T-cell (primary cell): Measurements from ENCODE around the gene SENP3. TPM values are rescaled to one million over a fixed set of nuclear protein-coding genes. Genes with fewer than 3 reads are reported as not detected.

ENCODE experiments used
- ATAC-seq, 4 experiments: fragments of 200-7000 bp in 3 of 4; fragments of 150-1000 bp in 1 of 4; cut with Tn5 transposase; replicated peaks in 1 of 4; 1 replicate in 3 of 4; 2 replicates in 1 of 4; pipeline ENCODE4 v1.10.0; 2021; ENCODE audit warnings: moderate library complexity in 3 of 4, mild to moderate bottlenecking in 2 of 4, moderate number of reproducible peaks in 1 of 4
- CTCF ChIA-PET, 2 donors: fragments of 300-600 bp; sonication (Branson Sonifier 250); formaldehyde crosslinking; loops; one replicate each; lab custom pipeline; 2022; ENCODE audit warnings: antibody characterized with exemption in 2 of 2; lab: Charles Lee
- POLR2A ChIA-PET, 2 donors: fragments of 300-600 bp; sonication (Branson Sonifier 250); formaldehyde crosslinking; loops; one replicate each; lab custom pipeline; 2022; ENCODE audit warnings: antibody characterized with exemption in 2 of 2; lab: Charles Lee
- DNase-seq, 35 experiments: peaks; one replicate each; pipeline versions ENCODE4 v3.0.0 to v3.0.0-alpha.2; 2013 to 2023
- H3K27ac ChIP-seq: one replicate; pipeline ENCODE4 v1.5.1; 2013; ENCODE audit warnings: low read length
- H3K27me3 ChIP-seq, 2 experiments: replicated peaks in 1 of 2; 1 replicate in 1 of 2; 2 replicates in 1 of 2; pipeline versions ENCODE4 v1.6.1 to v1.7.0; 2013; ENCODE audit warnings: low read length in 1 of 2, mixed read lengths in 1 of 2; ENCODE audit not compliant: control insufficient read depth in 2 of 2, insufficient read depth in 2 of 2; ENCODE audit errors: extremely low read depth in 1 of 2
- H3K36me3 ChIP-seq, 2 donors: 1 replicate in 1 of 2; 2 replicates in 1 of 2; pipeline versions ENCODE4 v1.6.1 to v1.7.0; 2013; ENCODE audit warnings: low read length in 1 of 2; ENCODE audit not compliant: control insufficient read depth in 2 of 2, insufficient read depth in 1 of 2; ENCODE audit errors: extremely low read depth in 1 of 2
- H3K4me1 ChIP-seq, 2 experiments: 1 replicate in 1 of 2; 2 replicates in 1 of 2; pipeline versions ENCODE4 v1.6.1 to v1.7.0; 2013; ENCODE audit warnings: low read length in 2 of 2, mixed read lengths in 1 of 2; ENCODE audit not compliant: insufficient read depth in 2 of 2, control insufficient read depth in 1 of 2; ENCODE audit errors: extremely low read depth in 1 of 2
- H3K4me3 ChIP-seq, 2 donors: 1 replicate in 1 of 2; 2 replicates in 1 of 2; pipeline versions ENCODE4 v1.5.1 to v1.7.0; 2013; ENCODE audit warnings: mild to moderate bottlenecking in 2 of 2, low read length in 1 of 2, moderate library complexity in 1 of 2; ENCODE audit not compliant: control insufficient read depth in 1 of 2; ENCODE audit errors: extremely low read depth in 1 of 2
- H3K9me3 ChIP-seq: 2 replicates; pipeline ENCODE4 v1.7.0; 2013
- H3K27ac Mint-ChIP-seq, 2 donors: one replicate each; pipeline ENCODE4 v1.8.0; 2020 to 2021; ENCODE audit warnings: mild to moderate bottlenecking in 2 of 2, mixed read lengths in 2 of 2
- H3K27me3 Mint-ChIP-seq, 2 donors: one replicate each; pipeline ENCODE4 v1.8.0; 2021 to 2022; ENCODE audit warnings: mixed read lengths in 2 of 2
- H3K36me3 Mint-ChIP-seq: one replicate; pipeline ENCODE4 v1.8.0; 2021; ENCODE audit warnings: mixed read lengths
- H3K4me1 Mint-ChIP-seq, 3 donors: one replicate each; pipeline ENCODE4 v1.8.0; 2020 to 2022; ENCODE audit warnings: mixed read lengths in 3 of 3, mild to moderate bottlenecking in 1 of 3
- H3K4me3 Mint-ChIP-seq, 3 donors: one replicate each; pipeline ENCODE4 v1.8.0; 2020 to 2022; ENCODE audit warnings: mild to moderate bottlenecking in 3 of 3, mixed read lengths in 3 of 3, moderate library complexity in 3 of 3
- H3K9me3 Mint-ChIP-seq, 3 donors: one replicate each; pipeline ENCODE4 v1.8.0; 2020 to 2022; ENCODE audit warnings: mixed read lengths in 3 of 3
- WGBS: methylation state at CpG from one replicate; pipeline ENCODE4 v1.1.5; 2013; ENCODE audit warnings: missing lambda C conversion rate; ENCODE audit not compliant: insufficient coverage; 5-methylcytosine and 5-hydroxymethylcytosine counted together
- total RNA-seq, 35 experiments: library from RNA in 6 of 35; stranded (reverse) in 6 of 35; fragments of 120-200 nt in 1 of 35; gene quantifications; one replicate each; pipeline versions ENCODE4 v1.2.1 to v1.2.4 and lab custom pipeline; 2013 to 2026

Gene SENP3
- total RNA-seq = 10 to 100 TPM; 38.7 to 43.3 (median 42.6) TPM
- 34.9 TPM for total RNA-seq (2013)
- 10.1 to 36.0 (median 13.5) reads per million in 29 experiments for total RNA-seq (lab: John Stamatoyannopoulos, UW)

GRCh38 chr17:7561589-7562207 lies at the start of gene SENP3:
TSS of gene SENP3 (plus strand) at chr17:7561919. CDS start at chr17:7563077, 1,158 bp downstream.
- Mint-ChIP-seq H3K27me3 (no peaks in the 10 kb centered on the region), H3K4me3 (peak within 1 kb of the TSS; percentile 87 to 92 (median 92)), H3K9me3 (no peaks in the 10 kb centered on the region), H3K27ac (peak within 1 kb of the TSS; percentile 85 to 95), H3K4me1 (peaks cover 29 to 48% (median 46%) of the 10 kb centered on the region in 3 donors), H3K36me3 (peaks cover 4% of the 10 kb centered on the region)
- WGBS = under 1% methylated on average over 77 of the region's 82 CpGs
- Histone ChIP-seq H3K27me3 (no peaks in the 10 kb centered on the region), H3K4me3 (peak within 1 kb of the TSS; percentile 73 to 83), H3K4me1 (peaks cover 12 to 51% of the 10 kb centered on the region in 2 experiments), H3K36me3 (peaks cover 3 to 33% of the 10 kb centered on the region in 2 donors), H3K9me3 (no peaks in the 10 kb centered on the region), H3K27ac (peak within 1 kb of the TSS; percentile 91)
- ATAC-seq = peak; percentile 86 to 89 (median 88)
- POLR2A ChIA-PET = interaction anchor here (0.6 to 1.1 kb wide), 4 partner anchors 13 to 120 kb away, joined by 3 to 5 read pairs (median 4); partner anchors contain the start of gene MPDU1 (in 1 of the 2)
- DNase-seq = peak; percentile 74 to 97 (median 85)
- CTCF ChIA-PET = interaction anchor here (1.0 to 2.8 kb wide), 17 partner anchors 9 to 516 kb away, joined by 3 to 22 read pairs (median 6); partner anchors contain the start of genes FXR2 (in 1 of the 2), GABARAP (in 1 of the 2), TMEM102 (in 1 of the 2) and TP53 (in 1 of the 2)

- no peak for ATAC-seq
- no peaks in the 10 kb centered on the region for H3K9me3 Mint-ChIP-seq
- no peaks in the 10 kb centered on the region for H3K27me3 Mint-ChIP-seq
- Histone ChIP-seq H3K4me3 (no peak overlapping the region), H3K27ac (no peak overlapping the region), H3K9me3 (no peaks in the 10 kb centered on the region), H3K4me1 (no peaks in the 10 kb centered on the region), H3K27me3 (no peaks in the 10 kb centered on the region), H3K36me3 (peaks cover 18 to 67% of the 10 kb centered on the region in 2 donors)
- POLR2A ChIA-PET = no interaction called here
- H3K4me3 Mint-ChIP-seq = no peak overlapping the region
- no peak overlapping the region for H3K27ac Mint-ChIP-seq
- peaks cover 39% of the 10 kb centered on the region for H3K36me3 Mint-ChIP-seq
- 97% methylated on average over 15 of the region's 15 CpGs for WGBS
- H3K4me1 Mint-ChIP-seq = peaks cover 0 to 5% (median 2%) of the 10 kb centered on the region in 3 donors
- CTCF ChIA-PET = no interaction called here
- DNase-seq = no peak
Observed at GRCh38 chr17:7512105-7512504, 49.6 kb upstream of the SENP3 start.

GRCh38 chr17:7512824-7513540 lies 48.7 kb upstream of the SENP3 start:
- ChIA-PET POLR2A (interaction anchor here in 1 of 2 donors (0.8 to 0.9 kb wide), 2 partner anchors 8 to 22 kb away, joined by 3 to 4 read pairs; no protein-coding TSS in a partner anchor), CTCF (interaction anchor here (0.5 to 3.6 kb wide), 11 partner anchors 12 to 157 kb away, joined by 3 to 22 read pairs (median 3); partner anchors contain the start of genes SOX15 (in 1 of the 2) and ZBTB4 (in 1 of the 2))
- no peak overlapping the region for H3K27ac Mint-ChIP-seq
- no peaks in the 10 kb centered on the region for H3K9me3 ChIP-seq
- peaks cover 0 to 5% (median 2%) of the 10 kb centered on the region in 3 donors for H3K4me1 Mint-ChIP-seq
- no peak overlapping the region for H3K27ac ChIP-seq
- peaks cover 16 to 60% of the 10 kb centered on the region in 2 donors for H3K36me3 ChIP-seq
- no peak overlapping the region for H3K4me3 ChIP-seq
- no peaks in the 10 kb centered on the region for H3K27me3 ChIP-seq
- no peaks in the 10 kb centered on the region for H3K4me1 ChIP-seq
- DNase-seq (no peak), ATAC-seq (peak in 1 of 4 experiments; percentile 7)
- no peak overlapping the region for H3K4me3 Mint-ChIP-seq
- H3K27me3 Mint-ChIP-seq = no peaks in the 10 kb centered on the region
- no peaks in the 10 kb centered on the region for H3K9me3 Mint-ChIP-seq
- peaks cover 37% of the 10 kb centered on the region for H3K36me3 Mint-ChIP-seq
- 93% methylated on average over 20 of the region's 20 CpGs for WGBS

- CTCF ChIA-PET = interaction anchor here (0.5 to 3.6 kb wide), 11 partner anchors 9 to 173 kb away, joined by 3 to 22 read pairs (median 5); partner anchors contain the start of genes SOX15 (in 1 of the 2), TP53 (in 1 of the 2) and ZBTB4 (in 1 of the 2)
- Mint-ChIP-seq H3K4me1 (peaks cover 0 to 5% (median 2%) of the 10 kb centered on the region in 3 donors), H3K9me3 (no peaks in the 10 kb centered on the region), H3K36me3 (peaks cover 30% of the 10 kb centered on the region), H3K4me3 (no peak overlapping the region), H3K27me3 (no peaks in the 10 kb centered on the region), H3K27ac (no peak overlapping the region)
- 83% methylated on average over 17 of the region's 17 CpGs for WGBS
- Histone ChIP-seq H3K27me3 (no peaks in the 10 kb centered on the region), H3K4me1 (no peaks in the 10 kb centered on the region), H3K4me3 (no peak overlapping the region), H3K27ac (no peak overlapping the region), H3K9me3 (no peaks in the 10 kb centered on the region), H3K36me3 (peaks cover 11 to 51% of the 10 kb centered on the region in 2 donors)
- POLR2A ChIA-PET = interaction anchor here (0.6 to 1.0 kb wide), 3 partner anchors 26 to 205 kb away, joined by 3 to 11 read pairs (median 4); no protein-coding TSS in a partner anchor
- ATAC-seq (no peak), DNase-seq (no peak)
Observed at GRCh38 chr17:7513850-7514419, 47.8 kb upstream of the SENP3 start.

GRCh38 chr17:7515911-7516610 lies 45.7 kb upstream of the SENP3 start:
- H3K4me1 Mint-ChIP-seq = peaks cover 0 to 5% (median 2%) of the 10 kb centered on the region in 3 donors

More at GRCh38 chr17:7515911-7516610, 45.7 kb upstream of the SENP3 start:
- Histone ChIP-seq H3K27me3 (no peaks in the 10 kb centered on the region), H3K4me1 (no peaks in the 10 kb centered on the region), H3K27ac (no peak overlapping the region), H3K36me3 (peaks cover 9 to 33% of the 10 kb centered on the region in 2 donors), H3K4me3 (no peak overlapping the region), H3K9me3 (no peaks in the 10 kb centered on the region)
- CTCF ChIA-PET = interaction anchor here (0.6 to 3.6 kb wide), 8 partner anchors 36 to 171 kb away, joined by 3 to 22 read pairs (median 4); partner anchors contain the start of genes MPDU1 (in 1 of the 2), SOX15 (in 1 of the 2), TP53 (in 1 of the 2) and ZBTB4 (in 1 of the 2)
- no peak overlapping the region for H3K4me3 Mint-ChIP-seq
- peaks cover 17% of the 10 kb centered on the region for H3K36me3 Mint-ChIP-seq
- no peak for ATAC-seq
- no peak for DNase-seq
- WGBS = 94% methylated on average over 7 of the region's 13 CpGs
- POLR2A ChIA-PET = no interaction called here
- no peaks in the 10 kb centered on the region for H3K9me3 Mint-ChIP-seq
- H3K27me3 Mint-ChIP-seq = no peaks in the 10 kb centered on the region
- H3K27ac Mint-ChIP-seq = no peak overlapping the region
